HEK293T (cell line): ENCODE results near the gene GLTP.

Source experiments
- ARNT ChIP-seq: fragments of 450-650 bp; IDR thresholded peaks from 2 replicates; pipeline ENCODE4 v1.6.1; 2017; ENCODE audit warnings: mild to moderate bottlenecking
- BHLHE40 ChIP-seq: fragments of 450-650 bp; IDR thresholded peaks from 2 replicates; pipeline ENCODE4 v1.6.1; 2016; ENCODE audit warnings: mild to moderate bottlenecking, moderate library complexity, borderline replicate concordance
- CTBP1 ChIP-seq: fragments of 450-650 bp; IDR thresholded peaks from 2 replicates; pipeline ENCODE4 v1.6.1; 2016; ENCODE audit warnings: borderline replicate concordance
- ELF4 ChIP-seq: fragments of 450-650 bp; IDR thresholded peaks from 2 replicates; pipeline ENCODE4 v1.6.1; 2017; ENCODE audit warnings: antibody characterized with exemption
- FOXA1 ChIP-seq: fragments of 450-650 bp; IDR thresholded peaks from 2 replicates; pipeline ENCODE4 v1.6.1; 2016; ENCODE audit warnings: mild to moderate bottlenecking
- L3MBTL2 ChIP-seq: fragments of 450-650 bp; conservative IDR thresholded peaks from 2 replicates; pipeline ENCODE4 v1.6.1; 2016; ENCODE audit warnings: mild to moderate bottlenecking
- PKNOX1 ChIP-seq: fragments of 450-650 bp; IDR thresholded peaks from 2 replicates; pipeline ENCODE4 v1.6.1; 2016
- SP1 ChIP-seq: fragments of 450-650 bp; IDR thresholded peaks from 2 replicates; pipeline ENCODE4 v1.6.1; 2017
- TARDBP ChIP-seq: fragments of 450-650 bp; IDR thresholded peaks from 2 replicates; pipeline ENCODE4 v1.6.1; 2016

GRCh38 chr12:109818253-109818652, 62.1 kb downstream of the GLTP start:
- TF ChIP-seq CTBP1 (no peak), PKNOX1 (no peak), SP1 (no peak), ELF4 (no peak), ARNT (no peak), L3MBTL2 (no peak), BHLHE40 (no peak), FOXA1 (no peak), TARDBP (no peak)
